ENCODE data around the gene UBE2E1. TPM values are rescaled to one million over a fixed set of nuclear protein-coding genes. Genes with fewer than 3 reads are reported as not detected.
A peak's percentile ranks its signal among the peaks of the same experiment; 100 is the strongest.
"Not testable (repeated sequence)": the region's sequence is repeated elsewhere in the genome, so short reads cannot be mapped to it uniquely, and the experiment has no call there.

UBE2E1 gene
- total RNA-seq, 6 experiments from 2014 or later = 75.6 to 93.8 (median 84.2) TPM

- TF ChIP-seq, protein P1, sequence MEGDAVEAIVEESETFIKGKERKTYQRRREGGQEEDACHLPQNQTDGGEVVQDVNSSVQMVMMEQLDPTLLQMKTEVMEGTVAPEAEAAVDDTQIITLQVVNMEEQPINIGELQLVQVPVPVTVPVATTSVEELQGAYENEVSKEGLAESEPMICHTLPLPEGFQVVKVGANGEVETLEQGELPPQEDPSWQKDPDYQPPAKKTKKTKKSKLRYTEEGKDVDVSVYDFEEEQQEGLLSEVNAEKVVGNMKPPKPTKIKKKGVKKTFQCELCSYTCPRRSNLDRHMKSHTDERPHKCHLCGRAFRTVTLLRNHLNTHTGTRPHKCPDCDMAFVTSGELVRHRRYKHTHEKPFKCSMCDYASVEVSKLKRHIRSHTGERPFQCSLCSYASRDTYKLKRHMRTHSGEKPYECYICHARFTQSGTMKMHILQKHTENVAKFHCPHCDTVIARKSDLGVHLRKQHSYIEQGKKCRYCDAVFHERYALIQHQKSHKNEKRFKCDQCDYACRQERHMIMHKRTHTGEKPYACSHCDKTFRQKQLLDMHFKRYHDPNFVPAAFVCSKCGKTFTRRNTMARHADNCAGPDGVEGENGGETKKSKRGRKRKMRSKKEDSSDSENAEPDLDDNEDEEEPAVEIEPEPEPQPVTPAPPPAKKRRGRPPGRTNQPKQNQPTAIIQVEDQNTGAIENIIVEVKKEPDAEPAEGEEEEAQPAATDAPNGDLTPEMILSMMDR (IDR thresholded peaks at IDR 0.05) = no peak
- no peak for DNase-seq
- H3K36me3 Mint-ChIP-seq (ENCODE audit: low read depth) = 0 out of 2 replicates have a peak, but pooled peaks cover 7% of the 10 kb centered on the region
- no peak overlapping the region for H3K4me3 Mint-ChIP-seq
- peaks cover 29% of the 10 kb centered on the region for H3K4me1 Mint-ChIP-seq (ENCODE audit: low read depth)
- no peaks in the 10 kb centered on the region for H3K9me3 Mint-ChIP-seq
- no peak overlapping the region for H3K27ac Mint-ChIP-seq
- H3K27me3 Mint-ChIP-seq (ENCODE audit: insufficient read depth) = no peaks in the 10 kb centered on the region
These were observed 105.6 kb downstream of the UBE2E1 start for GRCh38 chr3:23911397-23911796.

DNA sequence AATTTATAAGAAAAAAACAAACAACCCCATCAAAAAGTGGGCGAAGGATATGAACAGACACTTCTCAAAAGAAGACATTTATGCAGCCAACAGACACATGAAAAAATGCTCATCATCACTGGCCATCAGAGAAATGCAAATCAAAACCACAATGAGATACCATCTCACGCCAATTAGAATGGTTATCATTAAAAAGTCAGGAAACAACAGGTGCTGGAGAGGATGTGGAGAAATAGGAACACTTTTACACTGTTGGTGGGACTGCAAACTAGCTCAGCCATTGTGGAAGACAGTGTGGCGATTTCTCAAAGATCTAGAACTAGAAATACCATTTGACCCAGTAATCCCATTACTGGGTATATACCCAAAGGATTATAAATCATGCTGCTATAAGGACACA is 106.6 kb downstream of the UBE2E1 start:
- not testable (repeated sequence) for H3K27me3 Mint-ChIP-seq (ENCODE audit: insufficient read depth); H3K4me3 Mint-ChIP-seq; DNase-seq; H3K27ac Mint-ChIP-seq; H3K9me3 Mint-ChIP-seq; H3K36me3 Mint-ChIP-seq (ENCODE audit: low read depth)
- peaks cover 29% of the 10 kb centered on the region for H3K4me1 Mint-ChIP-seq (ENCODE audit: low read depth)

DNA sequence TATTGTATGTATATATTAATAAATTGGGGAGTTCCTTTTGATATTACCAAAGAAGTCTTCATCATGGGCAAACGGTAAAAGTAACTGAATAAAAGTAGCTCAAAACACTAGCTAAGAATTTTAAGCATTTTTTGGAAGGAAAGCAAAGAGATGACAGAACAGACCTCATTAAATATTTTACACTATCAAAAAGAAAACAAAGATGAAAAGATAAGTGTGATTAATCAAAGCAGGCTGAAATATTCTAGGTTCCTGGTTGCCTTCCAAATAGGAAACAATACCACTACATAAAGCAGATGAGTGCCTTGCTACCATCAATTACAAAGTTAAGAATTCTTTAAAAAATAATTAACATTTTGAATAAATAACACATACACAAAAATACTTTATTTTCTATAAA is 107.4 kb downstream of the UBE2E1 start:
- TF ChIP-seq, protein P1 (IDR thresholded peaks at IDR 0.05) = no peak
- Mint-ChIP-seq H3K27me3 (ENCODE audit: insufficient read depth) (peaks cover 5% of the 10 kb centered on the region), H3K36me3 (ENCODE audit: low read depth) (peaks cover 13% of the 10 kb centered on the region), H3K4me3 (no peak overlapping the region), H3K4me1 (ENCODE audit: low read depth) (peaks cover 31% of the 10 kb centered on the region), H3K27ac (no peak overlapping the region), H3K9me3 (0 out of 2 replicates have a peak, but pooled peaks cover 3% of the 10 kb centered on the region)
- no peak for DNase-seq

GRCh38 chr3:23913873-23914743 is 108.4 kb downstream of the UBE2E1 start:
- peaks cover 5% of the 10 kb centered on the region for H3K27me3 Mint-ChIP-seq (ENCODE audit: insufficient read depth)
- H3K4me1 Mint-ChIP-seq (ENCODE audit: low read depth) = peaks cover 40% of the 10 kb centered on the region
- H3K9me3 Mint-ChIP-seq = 0 out of 2 replicates have a peak, but pooled peaks cover 3% of the 10 kb centered on the region
- no peak overlapping the region for H3K27ac Mint-ChIP-seq
- peaks cover 23% of the 10 kb centered on the region for H3K36me3 Mint-ChIP-seq (ENCODE audit: low read depth)
- no peak overlapping the region for H3K4me3 Mint-ChIP-seq
- DNase-seq = no peak
- TF ChIP-seq, protein P1 (IDR thresholded peaks at IDR 0.05) = no peak

GRCh38 chr3:23915537-23916108 is 109.9 kb downstream of the UBE2E1 start:
- DNase-seq = no peak
- H3K27me3 Mint-ChIP-seq (ENCODE audit: insufficient read depth) = peaks cover 5% of the 10 kb centered on the region
- peak overlapping the region; percentile 100 for H3K4me3 Mint-ChIP-seq

More at GRCh38 chr3:23915537-23916108, 109.9 kb downstream of the UBE2E1 start:
- Mint-ChIP-seq H3K9me3 (0 out of 2 replicates have a peak, but pooled peaks cover 3% of the 10 kb centered on the region), H3K36me3 (ENCODE audit: low read depth) (peaks cover 36% of the 10 kb centered on the region), H3K4me1 (ENCODE audit: low read depth) (peaks cover 53% of the 10 kb centered on the region), H3K27ac (peak overlapping the region; percentile 99; the same call in 1 of the 2 replicates)
- TF ChIP-seq, protein P1 (IDR thresholded peaks at IDR 0.05) = no peak
